Subcutaneous abdominal adipose tissue (tissue), 5 donors: ENCODE results near the gene CSNK1G1.
"Not testable (repeated sequence)": the region's sequence is repeated elsewhere in the genome, so short reads cannot be mapped to it uniquely, and the experiment has no call there.

ENCODE experiments used
- H3K27ac ChIP-seq: one replicate; pipeline ENCODE4 v1.7.0; 2013; ENCODE audit warnings: low read depth, mild to moderate bottlenecking, inconsistent platforms, low read length, moderate library complexity
- H3K27me3 ChIP-seq, 5 donors: one replicate each; pipeline ENCODE4 v1.7.0; 2013; ENCODE audit warnings: low read length in 5 of 5, inconsistent platforms in 1 of 5; ENCODE audit not compliant: control insufficient read depth in 5 of 5, insufficient read depth in 4 of 5
- H3K36me3 ChIP-seq, 5 donors: one replicate each; pipeline ENCODE4 v1.7.0; 2013; ENCODE audit warnings: low read length in 5 of 5; ENCODE audit not compliant: control insufficient read depth in 5 of 5, insufficient read depth in 5 of 5
- H3K4me1 ChIP-seq, 5 donors: one replicate each; pipeline ENCODE4 v1.7.0; 2013; ENCODE audit warnings: low read length in 5 of 5, mild to moderate bottlenecking in 3 of 5, moderate library complexity in 1 of 5; ENCODE audit not compliant: control insufficient read depth in 5 of 5, insufficient read depth in 5 of 5
- H3K4me3 ChIP-seq, 5 donors: one replicate each; pipeline ENCODE4 v1.7.0; 2013; ENCODE audit warnings: low read length in 5 of 5, low read depth in 1 of 5
- H3K9ac ChIP-seq, 5 donors: one replicate each; pipeline ENCODE4 v1.7.0; 2013; ENCODE audit warnings: low read length in 5 of 5, mild to moderate bottlenecking in 4 of 5, moderate library complexity in 3 of 5
- H3K9me3 ChIP-seq, 5 donors: one replicate each; pipeline ENCODE4 v1.7.0; 2013; ENCODE audit warnings: low read length in 5 of 5; ENCODE audit not compliant: control insufficient read depth in 5 of 5
- donor health status: healthy.
- donor health status: healthy.
- donor health status: healthy.
- donor health status: healthy.
- donor health status: healthy.

The CSNK1G1 gene

GRCh38 chr15:64381000-64381751 lies 25.2 kb upstream of the CSNK1G1 start, which contains the start of gene PCLAF:
TSS of gene PCLAF (minus strand) at chr15:64381441. CDS start at chr15:64381371, 70 bp downstream.
- Histone ChIP-seq H3K27ac (no peak within 1 kb of the TSS), H3K9me3 (no peaks in the 10 kb centered on the region), H3K9ac (peak within 1 kb of the TSS in 4 of 5 donors; percentile 45 to 75 (median 68)), H3K4me3 (peak within 1 kb of the TSS; percentile 70 to 82 (median 80)), H3K36me3 (no peaks in the 10 kb centered on the region), H3K4me1 (peaks cover 2 to 16% (median 14%) of the 10 kb centered on the region in 5 donors), H3K27me3 (no peaks in the 10 kb centered on the region)

DNA sequence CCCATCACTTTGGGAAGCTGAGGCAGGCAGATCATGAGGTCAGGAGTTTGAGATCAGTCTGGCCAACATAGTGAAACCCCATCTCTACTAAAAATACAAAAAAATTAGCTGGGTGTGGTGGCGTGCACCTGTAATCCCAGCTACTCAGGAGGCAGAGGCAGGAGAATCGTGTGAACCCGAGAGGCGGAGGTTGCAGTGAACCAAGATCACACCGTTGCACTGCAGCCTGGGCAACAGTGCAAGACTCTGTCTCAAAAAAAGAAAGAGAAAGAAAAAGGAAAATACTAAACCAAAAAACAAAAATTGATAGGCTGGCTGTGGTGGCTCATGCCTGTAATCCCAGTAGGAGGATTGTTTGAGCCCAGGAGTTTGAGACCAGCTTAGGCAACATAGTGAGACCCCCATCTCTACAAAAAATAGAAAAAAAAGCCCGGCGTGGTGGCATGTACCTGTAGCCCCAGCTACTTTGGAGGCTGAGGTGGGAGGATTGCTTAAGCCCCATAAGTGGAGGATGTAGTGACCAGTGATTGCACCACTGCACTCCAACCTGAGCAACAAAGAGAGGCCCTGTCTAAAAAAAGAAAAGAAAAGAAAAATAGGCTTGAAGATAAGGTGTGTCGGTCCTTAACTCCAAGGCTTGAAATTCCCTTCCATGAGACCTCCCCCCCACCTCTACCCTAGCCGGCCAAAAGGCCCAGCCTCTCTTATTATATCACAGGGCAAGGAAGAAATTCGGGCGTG lies 24.3 kb upstream of the CSNK1G1 start:
- H3K9ac ChIP-seq, result peak overlapping the region in 2 of 5 donors; percentile 45 to 69
- not testable (repeated sequence) for H3K27me3 ChIP-seq, H3K27ac ChIP-seq, H3K9me3 ChIP-seq, H3K36me3 ChIP-seq
- H3K4me1 ChIP-seq, result peaks cover 2 to 16% (median 14%) of the 10 kb centered on the region in 5 donors
- H3K4me3 ChIP-seq, result peak overlapping the region in 4 of 5 donors; percentile 70 to 82 (median 79)

GRCh38 chr15:64379216-64379960 lies 23.4 kb upstream of the CSNK1G1 start:
- Histone ChIP-seq H3K27me3 (no peaks in the 10 kb centered on the region), H3K9me3 (no peaks in the 10 kb centered on the region), H3K9ac (no peak overlapping the region), H3K4me3 (no peak overlapping the region), H3K4me1 (peaks cover 2 to 16% (median 14%) of the 10 kb centered on the region in 5 donors), H3K36me3 (no peaks in the 10 kb centered on the region), H3K27ac (no peak overlapping the region)

DNA sequence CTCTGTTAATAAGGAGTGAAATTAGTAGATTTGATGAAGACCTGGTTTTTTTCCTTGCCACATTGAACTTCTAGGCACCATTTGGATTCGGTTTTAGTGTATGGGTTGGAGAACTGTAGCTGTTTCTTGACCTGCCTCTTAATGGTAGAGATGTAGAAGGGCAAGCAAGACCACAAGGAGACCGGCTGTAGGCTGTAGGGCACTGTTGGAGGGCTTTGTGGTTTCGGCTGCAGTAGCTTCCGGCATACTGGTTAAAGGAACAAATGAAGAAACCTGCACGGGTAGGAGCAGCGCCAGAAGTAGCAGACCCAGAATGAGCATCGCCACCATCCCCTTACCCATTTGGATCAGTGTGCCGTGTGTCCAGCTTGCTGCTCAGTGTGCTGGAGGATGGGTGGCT lies 17.4 kb upstream of the CSNK1G1 start:
- Histone ChIP-seq H3K27me3 (no peaks in the 10 kb centered on the region), H3K36me3 (no peaks in the 10 kb centered on the region), H3K4me1 (no peaks in the 10 kb centered on the region), H3K4me3 (no peak overlapping the region), H3K27ac (no peak overlapping the region), H3K9ac (no peak overlapping the region), H3K9me3 (no peaks in the 10 kb centered on the region)

- H3K27me3 ChIP-seq, H3K36me3 ChIP-seq, H3K4me3 ChIP-seq, H3K9me3 ChIP-seq, H3K27ac ChIP-seq, H3K4me1 ChIP-seq, H3K9ac ChIP-seq: not testable (repeated sequence)
Measured at GRCh38 chr15:64371383-64371782, 15.4 kb upstream of the CSNK1G1 start.

- Histone ChIP-seq H3K36me3 (no peaks in the 10 kb centered on the region), H3K27me3 (no peaks in the 10 kb centered on the region), H3K9ac (no peak overlapping the region), H3K9me3 (no peaks in the 10 kb centered on the region), H3K27ac (no peak overlapping the region), H3K4me3 (no peak overlapping the region), H3K4me1 (no peaks in the 10 kb centered on the region)
Measured at GRCh38 chr15:64369078-64369607, 13.2 kb upstream of the CSNK1G1 start.

DNA sequence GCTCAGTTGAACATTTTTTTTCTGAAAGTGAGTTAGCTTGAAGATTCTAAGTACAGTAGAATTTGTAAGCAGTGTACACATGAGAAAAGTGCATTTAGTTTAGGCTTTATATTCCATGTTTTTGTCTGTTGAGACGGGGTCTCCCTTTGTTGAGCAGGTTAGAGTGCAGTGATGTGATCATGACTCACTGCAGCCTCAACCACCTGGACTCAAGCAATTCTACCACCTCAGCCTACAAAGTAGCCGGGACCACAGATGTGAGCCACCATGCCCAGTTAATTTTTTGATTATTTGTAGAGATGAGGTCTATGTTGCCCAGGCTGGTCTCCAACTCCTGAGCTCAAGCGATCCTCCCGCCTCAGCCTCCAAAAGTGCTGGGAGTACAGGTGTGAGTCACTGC lies 5.3 kb upstream of the CSNK1G1 start:
- Histone ChIP-seq H3K9me3 (no peaks in the 10 kb centered on the region), H3K36me3 (no peaks in the 10 kb centered on the region), H3K9ac (no peak overlapping the region), H3K27ac (no peak overlapping the region), H3K27me3 (no peaks in the 10 kb centered on the region), H3K4me3 (no peak overlapping the region), H3K4me1 (peaks cover 0 to 7% (median 6%) of the 10 kb centered on the region in 5 donors)

DNA sequence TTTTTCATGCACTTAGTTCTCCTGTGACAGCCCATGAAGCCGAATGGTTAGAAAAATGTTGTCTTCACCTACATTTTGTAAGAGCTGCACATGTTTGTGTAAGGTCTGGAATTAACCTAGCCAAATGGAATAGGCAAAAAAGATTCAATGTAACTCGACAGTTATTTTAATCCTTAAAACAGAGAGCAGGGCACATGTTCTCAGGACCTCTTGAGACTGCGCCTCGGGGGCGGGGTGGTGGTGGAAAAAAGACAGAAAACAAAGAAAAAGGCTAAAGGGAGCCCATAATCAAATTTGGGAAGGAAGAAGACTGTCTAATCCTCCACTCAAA lies 702 bp upstream of the CSNK1G1 start:
- no peaks in the 10 kb centered on the region for H3K36me3 ChIP-seq
- peaks cover 0 to 20% (median 17%) of the 10 kb centered on the region in 5 donors for H3K4me1 ChIP-seq
- H3K27ac ChIP-seq, result peak overlapping the region; percentile 67
- H3K4me3 ChIP-seq, result peak overlapping the region; percentile 89 to 99 (median 96)
- H3K27me3 ChIP-seq, result no peaks in the 10 kb centered on the region
- H3K9me3 ChIP-seq, result no peaks in the 10 kb centered on the region
- H3K9ac ChIP-seq, result peak overlapping the region in 4 of 5 donors; percentile 73 to 96 (median 87)

- Histone ChIP-seq H3K27me3 (no peaks in the 10 kb centered on the region), H3K36me3 (no peaks in the 10 kb centered on the region), H3K9me3 (no peaks in the 10 kb centered on the region), H3K9ac (peak overlapping the region; percentile 84 to 96 (median 87)), H3K27ac (peak overlapping the region; percentile 67), H3K4me1 (peaks cover 0 to 24% (median 17%) of the 10 kb centered on the region in 5 donors), H3K4me3 (peak overlapping the region; percentile 89 to 99 (median 96))
Measured at GRCh38 chr15:64355348-64355943, 527 bp downstream of the CSNK1G1 start.
